ENCODE results near the gene C1orf116.
A peak's percentile ranks its signal among the peaks of the same experiment; 100 is the strongest.
"Not testable (repeated sequence)": the region's sequence is repeated elsewhere in the genome, so short reads cannot be mapped to it uniquely, and the experiment has no call there.

Gene C1orf116

GRCh38 chr1:207058878-207059867, 26.6 kb upstream of the C1orf116 start:
- no peak for DNase-seq

DNA sequence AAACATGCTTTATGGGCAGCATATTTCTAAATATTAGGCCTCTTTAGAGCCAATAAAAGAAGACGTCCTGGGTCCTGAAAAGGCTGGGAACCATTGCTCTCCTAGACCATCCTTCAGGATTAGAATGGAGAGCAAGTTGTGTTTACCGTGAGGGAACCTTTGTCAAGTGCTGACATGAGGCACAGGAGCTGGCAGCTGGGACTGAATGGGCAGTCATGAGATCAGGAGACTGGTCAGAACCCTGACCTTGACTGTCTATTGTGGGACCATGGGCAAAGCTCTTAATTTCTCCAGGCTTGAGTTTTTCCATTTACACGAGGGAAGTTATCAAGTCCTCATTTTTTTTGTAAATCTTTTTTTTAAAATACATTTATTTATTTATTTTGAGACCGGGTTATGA, 25.7 kb upstream of the C1orf116 start:
- DNase-seq: no peak

GRCh38 chr1:207056673-207057072, 24.1 kb upstream of the C1orf116 start:
- no peak for DNase-seq

- DNase-seq: no peak
Measured at GRCh38 chr1:207055386-207056001, 22.9 kb upstream of the C1orf116 start.

GRCh38 chr1:207054491-207054890, 21.9 kb upstream of the C1orf116 start:
- DNase-seq: no peak

DNA sequence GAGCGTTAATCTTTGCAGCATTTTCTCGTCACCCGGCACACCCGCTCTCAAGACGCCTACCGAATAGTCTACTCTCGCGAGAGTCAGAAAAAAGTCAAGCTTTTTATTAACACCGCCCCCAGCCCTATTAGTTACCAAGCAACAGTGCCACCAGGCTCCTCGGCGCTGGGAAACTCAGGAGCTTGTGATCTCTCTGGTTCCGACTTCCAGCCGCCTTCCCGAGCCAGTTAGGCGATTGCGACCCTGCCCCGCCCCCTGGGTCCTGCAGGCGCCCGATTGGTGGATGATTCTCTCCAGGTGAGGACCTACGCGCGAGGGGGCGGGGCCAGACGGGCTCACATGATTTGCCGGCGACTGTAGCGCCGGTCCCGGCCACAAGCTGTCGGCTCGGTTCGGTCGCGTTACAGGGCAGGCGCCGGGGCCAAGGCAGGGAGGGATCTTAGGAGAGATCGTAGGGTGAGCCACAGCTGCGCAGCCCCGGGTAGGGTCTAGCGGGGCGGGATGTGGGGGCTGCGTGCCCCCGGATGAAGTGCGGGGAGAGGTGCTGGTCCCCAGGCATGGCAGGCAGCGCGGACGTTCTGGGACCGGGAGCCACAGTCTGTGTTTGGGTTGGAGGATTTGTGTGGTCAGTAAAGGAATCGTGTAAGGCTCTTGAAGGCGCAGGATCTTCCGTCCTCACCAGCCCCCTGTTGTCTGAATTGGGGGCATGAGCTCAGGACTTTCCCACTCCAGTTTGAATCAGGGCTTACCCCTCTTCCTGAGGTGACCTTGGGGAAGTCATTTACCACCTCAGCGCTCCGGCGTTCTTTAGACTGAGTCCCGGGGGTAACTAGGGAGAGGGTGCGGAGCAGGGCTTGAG, 20.6 kb upstream of the C1orf116 start, which contains the start of gene PFKFB2:
Gene PFKFB2 (plus strand): TSS at position 365 of the 859 bp plus-strand sequence. CDS start 1,443 bp downstream, outside the sequence.
- DNase-seq: peak; percentile 91

DNA sequence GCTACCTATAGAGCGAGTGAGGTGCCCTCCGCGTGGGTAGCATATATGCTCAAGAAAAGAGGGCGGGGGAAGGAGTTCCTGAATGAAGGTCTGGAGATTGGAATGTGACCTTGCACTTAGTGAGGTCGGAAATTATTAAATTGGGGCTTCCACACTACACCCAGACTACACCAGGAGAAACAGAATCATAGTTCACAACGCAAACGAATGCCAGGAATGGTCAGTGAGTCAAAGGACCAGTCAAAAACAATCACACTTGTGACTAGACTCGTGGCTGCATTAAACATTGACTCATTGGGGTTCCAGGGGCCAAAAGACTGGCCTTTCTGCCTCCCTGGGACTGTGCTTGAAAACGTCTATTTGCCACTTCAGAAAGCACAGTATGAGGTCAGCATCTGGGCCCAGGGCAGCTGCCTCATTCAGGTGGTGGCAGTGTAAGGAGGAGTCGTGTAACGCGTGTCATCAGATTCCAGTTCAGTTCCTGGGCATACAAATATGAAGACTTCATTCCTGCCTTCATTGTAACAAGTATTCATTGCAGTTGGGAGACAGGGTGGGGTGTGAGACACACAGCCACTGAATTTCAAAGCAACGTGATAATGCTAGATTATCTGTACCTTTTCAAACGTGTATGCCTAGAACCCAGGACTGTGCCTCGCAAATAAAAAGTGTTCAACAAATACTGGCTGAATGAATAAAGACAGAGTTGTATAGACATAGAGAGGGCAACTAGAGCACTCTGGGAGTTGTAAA, 18.8 kb upstream of the C1orf116 start, which contains the start of gene YOD1:
Gene YOD1 (minus strand): TSS at position 18 of the 753 bp plus-strand sequence. CDS start 178 bp downstream, outside the sequence.
- DNase-seq: no peak

DNA sequence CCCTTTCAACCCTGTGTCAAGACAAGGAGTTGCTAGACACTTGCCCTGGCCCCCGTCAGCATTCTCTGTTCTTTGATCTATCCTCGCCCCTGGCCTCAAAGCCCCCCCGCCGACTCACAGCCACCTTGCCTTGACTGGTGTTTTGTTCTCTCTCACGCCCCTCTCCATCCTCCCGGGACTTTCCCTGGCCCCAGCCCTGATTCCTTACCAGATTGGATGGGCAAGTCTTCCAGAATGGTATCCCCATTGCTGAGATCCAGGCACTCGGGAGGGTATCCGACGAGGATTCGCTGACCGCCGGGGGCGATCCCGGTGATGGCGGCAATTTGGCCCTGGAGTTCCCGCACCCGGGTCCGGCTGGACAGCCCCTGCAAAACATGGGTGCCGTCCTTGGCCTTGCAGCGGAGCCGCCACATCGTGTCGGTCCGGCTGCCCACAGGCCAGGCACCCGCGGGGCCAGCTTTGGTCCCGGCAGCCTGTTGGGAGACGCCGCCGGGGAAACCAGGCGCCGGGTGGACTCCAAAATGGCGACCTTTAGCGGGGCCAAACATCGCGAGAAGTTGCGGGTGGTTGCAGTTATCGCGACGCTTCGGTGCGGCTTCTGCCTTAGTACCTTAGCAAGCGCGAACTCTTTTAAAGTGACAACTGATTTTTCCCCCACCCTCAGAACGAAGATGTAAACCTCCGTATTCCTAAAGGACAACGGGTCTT, 18.1 kb upstream of the C1orf116 start:
- DNase-seq: peak; percentile 60

DNA sequence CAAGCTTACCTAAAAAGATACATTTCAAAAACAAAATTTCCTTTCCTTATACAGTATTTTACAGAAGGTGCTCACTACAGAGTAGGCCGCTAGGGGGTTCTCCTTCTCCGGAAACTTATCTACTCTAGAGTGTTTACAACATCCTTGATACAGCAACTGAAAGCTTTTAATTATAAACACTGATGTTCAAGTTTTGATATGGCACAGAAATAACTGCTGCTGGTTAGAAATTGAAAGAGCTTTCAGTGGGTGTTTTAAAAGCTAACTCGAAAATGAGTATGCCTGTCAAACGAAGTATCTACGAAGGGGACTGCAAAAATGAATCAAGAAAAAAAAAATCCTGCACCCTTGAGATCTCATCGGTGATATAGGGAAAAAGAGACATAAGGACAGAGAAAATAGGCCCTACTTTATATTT, 17.4 kb upstream of the C1orf116 start:
- DNase-seq: no peak

DNA sequence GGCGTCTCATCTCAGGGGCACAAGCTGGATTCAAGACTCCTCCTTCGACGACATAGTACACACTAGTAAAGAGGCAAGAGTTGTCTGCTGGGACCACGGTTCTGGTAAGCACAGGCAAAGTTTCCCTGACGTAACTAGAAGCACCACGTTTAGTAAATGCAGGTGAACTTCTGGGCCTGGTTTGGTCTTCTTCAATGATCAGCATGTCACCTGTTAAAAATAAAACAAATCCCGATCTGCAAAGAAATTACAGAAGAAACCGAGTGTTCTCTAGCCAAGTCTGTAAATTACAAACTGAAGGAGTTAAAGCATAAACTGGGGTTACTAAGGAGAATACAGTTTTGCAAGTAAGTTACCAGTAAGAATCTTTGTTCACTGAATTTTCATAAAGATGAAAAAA, 17.0 kb upstream of the C1orf116 start:
- no peak for DNase-seq

GRCh38 chr1:207049054-207049453, 16.5 kb upstream of the C1orf116 start:
- DNase-seq: no peak

GRCh38 chr1:207048041-207048440, 15.5 kb upstream of the C1orf116 start:
- no peak for DNase-seq

- DNase-seq: no peak
Measured at GRCh38 chr1:207047505-207047904, 14.9 kb upstream of the C1orf116 start.

DNA sequence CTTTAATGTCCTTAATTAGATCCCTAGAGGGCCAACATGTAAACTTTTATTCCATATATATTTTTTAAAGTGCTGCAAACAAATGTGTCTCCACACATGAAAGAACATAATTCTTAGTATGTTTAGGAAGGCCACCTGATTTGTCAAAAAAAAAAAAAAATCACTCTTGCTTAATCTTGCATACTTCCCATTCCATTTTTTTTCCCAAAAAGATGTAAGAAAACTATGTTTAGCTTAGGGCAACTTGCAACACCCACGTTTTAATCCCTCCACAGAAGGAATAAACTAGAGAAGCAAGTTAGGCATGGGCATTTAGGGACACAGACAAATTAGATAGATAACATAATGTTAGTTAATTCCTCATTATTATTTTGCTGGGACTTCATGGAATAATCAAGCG, 12.9 kb upstream of the C1orf116 start:
- DNase-seq: no peak

DNA sequence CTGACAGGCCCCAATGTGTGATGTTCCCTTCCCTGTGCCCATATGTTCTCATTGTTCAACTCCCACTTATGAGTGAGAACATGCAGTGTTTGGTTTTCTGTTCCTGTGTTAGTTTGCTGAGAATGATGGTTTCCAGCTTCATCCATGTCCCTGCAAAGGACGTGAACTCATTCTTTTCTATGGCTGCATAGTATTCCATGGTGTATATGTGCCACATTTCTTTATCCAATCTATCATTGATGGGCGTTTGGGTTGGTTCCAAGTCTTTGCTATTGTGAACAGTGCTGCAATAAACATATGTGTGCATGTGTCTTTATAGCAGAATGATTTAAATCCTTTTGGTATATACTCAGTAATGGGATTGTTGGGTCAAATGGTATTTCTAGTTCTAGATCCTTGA, 8.8 kb upstream of the C1orf116 start:
- not testable (repeated sequence) for DNase-seq

GRCh38 chr1:207040181-207040533, 7.6 kb upstream of the C1orf116 start:
- DNase-seq: no peak

DNA sequence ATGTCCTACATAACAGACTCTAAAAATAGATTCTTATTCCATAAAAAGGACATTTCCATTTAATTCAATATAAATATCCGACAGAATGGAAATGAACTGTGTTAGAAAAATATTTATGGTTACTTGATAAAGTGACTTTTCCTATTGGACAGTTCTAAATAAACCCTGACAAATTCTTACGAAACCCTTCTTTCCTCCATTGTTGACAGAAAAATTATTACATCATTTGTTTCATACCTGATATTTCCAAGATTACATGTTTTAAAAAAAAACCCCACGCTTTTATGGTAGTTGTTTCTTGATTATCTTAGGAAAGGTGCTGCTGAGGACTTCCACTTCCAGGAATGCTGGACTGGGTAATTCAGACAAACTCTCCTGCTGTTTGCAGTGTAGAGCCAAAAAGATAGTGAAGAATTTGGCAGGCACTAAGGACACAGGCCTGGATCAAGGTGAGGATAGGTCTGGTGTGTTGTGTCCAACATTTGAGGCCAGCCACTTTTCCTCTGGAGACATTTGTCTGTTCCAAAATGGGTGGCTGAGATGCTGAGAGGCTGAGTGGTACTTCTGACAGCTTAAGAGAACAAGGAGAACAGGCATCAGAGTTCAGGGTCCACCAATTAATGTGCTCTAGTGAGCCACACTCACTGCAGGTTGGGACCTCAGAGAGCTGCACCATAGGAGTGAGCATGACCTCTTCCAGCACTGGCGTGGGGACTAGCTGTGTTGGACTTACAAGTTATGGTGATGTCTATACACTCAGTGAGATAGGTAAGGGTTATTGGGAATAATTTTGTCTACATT, 7.0 kb upstream of the C1orf116 start:
- DNase-seq: no peak

GRCh38 chr1:207036865-207037264, 4.3 kb upstream of the C1orf116 start:
- no peak for DNase-seq

GRCh38 chr1:207035877-207036551, 3.5 kb upstream of the C1orf116 start:
- DNase-seq: no peak

- no peak for DNase-seq
Measured at GRCh38 chr1:207034998-207035397, 2.4 kb upstream of the C1orf116 start.

All from activated gamma-delta T cell (primary cell).